ENCODE results near the gene CHRNA10.

Gene CHRNA10

DNA sequence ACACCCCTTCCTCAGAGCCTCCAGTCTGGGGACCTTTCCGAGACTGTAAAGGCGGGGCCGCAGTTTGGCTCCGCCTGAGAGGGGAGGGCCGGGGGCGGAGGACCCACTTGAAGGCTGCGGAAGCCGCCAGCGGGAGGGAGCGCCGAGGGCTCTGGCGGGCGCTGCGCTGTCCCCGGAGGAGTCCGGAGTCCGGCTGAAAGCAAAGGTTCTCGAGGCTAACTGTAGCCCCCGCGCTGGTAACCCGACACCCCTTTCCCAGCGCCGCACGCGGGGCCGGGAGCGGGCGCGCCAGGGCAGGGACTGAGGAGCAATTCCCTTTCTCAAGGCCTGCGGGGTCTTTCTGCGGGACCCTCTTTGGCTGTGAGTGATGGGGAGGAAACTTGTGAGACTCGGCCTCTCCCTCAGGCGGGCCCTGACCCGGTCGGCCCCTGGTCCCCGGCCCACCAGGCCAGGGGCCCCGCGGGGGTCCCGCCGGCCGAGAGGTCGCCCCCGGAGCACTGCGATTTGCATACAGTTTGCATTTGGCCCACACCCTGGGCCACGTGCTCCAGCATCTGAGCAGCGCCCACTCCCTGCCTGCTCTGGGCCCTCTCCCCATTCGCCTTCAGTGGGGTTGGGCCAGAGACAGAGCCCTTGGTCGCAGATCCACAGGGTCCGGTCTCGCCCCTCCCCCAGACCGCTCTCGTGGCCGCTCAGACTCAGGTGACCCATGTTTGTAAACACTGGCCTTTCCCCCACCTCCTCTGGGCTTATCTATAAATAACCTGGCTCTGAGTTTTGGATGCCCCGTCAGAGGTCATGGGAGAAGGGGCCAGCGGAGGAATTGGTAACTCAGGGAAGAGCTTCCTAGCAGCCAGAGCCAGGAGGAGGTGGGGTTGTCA is 28.9 kb downstream of the CHRNA10 start:
- H3K4me3 ChIP-seq (ENCODE audit: low read length), result peak overlapping the region; percentile 52
- peak; percentile 77 for DNase-seq (ENCODE audit: low read depth)
- TF ChIP-seq, protein P1, sequence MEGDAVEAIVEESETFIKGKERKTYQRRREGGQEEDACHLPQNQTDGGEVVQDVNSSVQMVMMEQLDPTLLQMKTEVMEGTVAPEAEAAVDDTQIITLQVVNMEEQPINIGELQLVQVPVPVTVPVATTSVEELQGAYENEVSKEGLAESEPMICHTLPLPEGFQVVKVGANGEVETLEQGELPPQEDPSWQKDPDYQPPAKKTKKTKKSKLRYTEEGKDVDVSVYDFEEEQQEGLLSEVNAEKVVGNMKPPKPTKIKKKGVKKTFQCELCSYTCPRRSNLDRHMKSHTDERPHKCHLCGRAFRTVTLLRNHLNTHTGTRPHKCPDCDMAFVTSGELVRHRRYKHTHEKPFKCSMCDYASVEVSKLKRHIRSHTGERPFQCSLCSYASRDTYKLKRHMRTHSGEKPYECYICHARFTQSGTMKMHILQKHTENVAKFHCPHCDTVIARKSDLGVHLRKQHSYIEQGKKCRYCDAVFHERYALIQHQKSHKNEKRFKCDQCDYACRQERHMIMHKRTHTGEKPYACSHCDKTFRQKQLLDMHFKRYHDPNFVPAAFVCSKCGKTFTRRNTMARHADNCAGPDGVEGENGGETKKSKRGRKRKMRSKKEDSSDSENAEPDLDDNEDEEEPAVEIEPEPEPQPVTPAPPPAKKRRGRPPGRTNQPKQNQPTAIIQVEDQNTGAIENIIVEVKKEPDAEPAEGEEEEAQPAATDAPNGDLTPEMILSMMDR (IDR thresholded peaks at IDR 0.05; ENCODE audit: insufficient read depth, low read depth, low read length, missing control alignments), result no peak

DNA sequence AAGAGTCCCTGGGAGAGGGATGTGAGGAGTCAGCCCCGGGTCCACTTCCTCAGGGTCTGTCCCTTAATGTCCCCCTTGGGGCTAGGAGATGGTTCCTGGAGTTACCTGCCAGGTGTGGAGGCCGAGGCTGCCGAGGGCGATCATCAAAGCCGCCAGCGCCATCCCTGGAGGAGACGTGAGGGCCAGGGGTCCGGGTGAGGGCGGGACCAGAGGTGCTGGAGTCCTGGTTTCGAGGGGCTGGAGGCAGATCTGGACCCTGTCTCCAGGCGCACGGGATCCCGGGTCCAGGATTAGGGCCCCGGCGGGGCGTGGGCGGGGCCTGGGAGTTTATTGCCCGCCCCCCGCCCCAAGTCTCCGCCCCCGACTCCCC is 29.5 kb downstream of the CHRNA10 start, which contains the start of gene ART5:
Gene ART5, minus strand, starts transcription at position 292 of the 370 bp plus-strand sequence. Its CDS starts 130 bp downstream, at position 162.
- DNase-seq (ENCODE audit: low read depth), result no peak
- TF ChIP-seq, protein P1 (IDR thresholded peaks at IDR 0.05; ENCODE audit: insufficient read depth, low read depth, low read length, missing control alignments), result no peak
- peak within 1 kb of the TSS; percentile 52 for H3K4me3 ChIP-seq (ENCODE audit: low read length)

DNA sequence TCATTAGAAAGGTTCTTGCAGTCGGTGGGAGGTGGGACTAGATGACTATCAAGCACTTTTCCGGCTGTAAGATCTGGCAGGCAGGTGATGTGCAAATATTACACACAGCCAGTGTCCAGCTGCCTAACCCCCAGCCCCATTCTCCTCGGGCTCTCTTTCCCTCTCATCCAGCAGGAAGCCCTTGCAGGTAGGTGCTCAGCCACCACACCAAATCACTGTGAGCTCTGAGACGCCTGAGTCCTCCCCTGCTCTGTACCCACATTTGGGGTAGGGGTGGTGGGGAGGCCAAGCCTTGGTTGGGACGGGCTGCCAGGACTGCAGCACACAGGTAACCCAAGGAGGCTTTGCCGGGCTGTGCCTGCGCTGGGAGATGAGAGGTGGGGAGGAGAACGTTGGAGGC is 30.0 kb downstream of the CHRNA10 start:
- TF ChIP-seq, protein P1 (IDR thresholded peaks at IDR 0.05; ENCODE audit: insufficient read depth, low read depth, low read length, missing control alignments), result no peak
- no peak overlapping the region for H3K4me3 ChIP-seq (ENCODE audit: low read length)
- no peak for DNase-seq (ENCODE audit: low read depth)

DNA sequence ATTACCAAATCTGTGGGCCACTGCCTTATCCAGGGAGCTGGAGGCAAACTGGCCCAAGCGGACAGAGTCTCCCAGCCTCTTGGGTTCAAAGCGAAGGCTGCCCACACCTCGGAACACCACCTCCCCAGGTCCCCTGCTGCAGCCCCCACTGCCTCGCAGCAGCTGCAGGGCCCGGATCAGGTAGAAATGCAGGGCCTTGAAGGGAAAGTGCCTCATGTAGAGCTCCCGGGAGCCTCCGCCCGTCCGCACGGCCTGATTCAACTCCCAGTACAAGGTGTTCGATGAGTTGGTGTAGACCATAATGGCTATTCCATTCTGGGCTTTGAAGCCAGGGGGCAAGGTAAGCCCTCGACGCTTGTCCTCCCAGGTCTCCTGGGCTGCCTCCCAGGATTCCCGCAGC is 31.3 kb downstream of the CHRNA10 start:
- TF ChIP-seq, protein P1 (IDR thresholded peaks at IDR 0.05; ENCODE audit: insufficient read depth, low read depth, low read length, missing control alignments), result no peak
- no peak for DNase-seq (ENCODE audit: low read depth)

DNA sequence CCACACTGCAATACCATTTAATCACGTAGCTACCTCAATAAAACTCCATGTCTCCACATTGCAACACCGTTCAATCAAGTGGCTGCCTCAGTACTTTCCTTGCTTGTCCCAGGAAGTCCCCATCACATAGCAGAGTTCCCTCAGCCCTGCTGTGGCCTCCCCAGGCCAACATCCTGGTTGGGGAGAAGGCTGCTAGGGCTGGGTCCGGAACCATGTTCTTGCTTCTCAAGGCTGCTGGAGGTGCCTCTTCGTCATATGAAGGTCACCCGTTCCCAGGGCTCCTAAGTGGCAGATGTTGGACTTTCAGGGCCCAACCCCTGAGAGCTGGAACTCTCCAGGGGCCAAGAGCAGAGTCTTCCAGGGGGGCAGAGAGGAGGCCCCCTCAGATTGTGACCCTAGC is 32.7 kb downstream of the CHRNA10 start:
- TF ChIP-seq, protein P1 (IDR thresholded peaks at IDR 0.05; ENCODE audit: insufficient read depth, low read depth, low read length, missing control alignments), result no peak
- H3K4me3 ChIP-seq (ENCODE audit: low read length), result no peak overlapping the region
- no peak for DNase-seq (ENCODE audit: low read depth)

More for the DNA sequence above, 31.3 kb downstream of the CHRNA10 start:
- no peak overlapping the region for H3K4me3 ChIP-seq (ENCODE audit: low read length)

DNA sequence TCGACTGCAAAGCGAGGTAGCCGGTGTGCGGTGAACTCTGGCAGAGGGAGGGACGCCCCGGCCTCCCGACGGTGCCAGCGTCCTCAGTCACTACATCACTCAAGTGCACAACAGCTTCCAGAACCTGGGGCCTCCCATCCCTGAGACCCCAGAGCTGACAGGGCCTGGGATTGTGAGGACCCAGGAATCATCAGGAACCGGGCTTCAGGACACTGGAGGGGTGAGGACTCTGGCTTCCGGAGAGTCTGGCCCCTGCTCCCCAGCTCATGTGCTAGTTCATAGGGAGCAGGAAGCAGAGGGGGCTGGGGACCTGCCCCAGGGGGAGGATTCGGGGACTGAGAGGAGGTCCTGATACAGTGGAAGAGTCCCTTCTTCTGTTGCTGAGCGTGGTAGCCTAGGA is 34.0 kb downstream of the CHRNA10 start:
- DNase-seq (ENCODE audit: low read depth), result no peak
- H3K4me3 ChIP-seq (ENCODE audit: low read length), result no peak overlapping the region
- TF ChIP-seq, protein P1 (IDR thresholded peaks at IDR 0.05; ENCODE audit: insufficient read depth, low read depth, low read length, missing control alignments), result no peak
